Colonic mucosa (tissue), 4 donors: ENCODE data around the gene FHIT. TPM values are rescaled to one million over a fixed set of nuclear protein-coding genes. Genes with fewer than 3 reads are reported as not detected.

Source experiments
- DNase-seq: peaks from one replicate; pipeline ENCODE4 v3.0.0-alpha.2; 2020
- H3K27ac ChIP-seq: fragments of 200-600 bp; one replicate; pipeline ENCODE4 v1.8.0; 2021
- H3K27me3 ChIP-seq: fragments of 200-600 bp; one replicate; pipeline ENCODE4 v1.8.0; 2021
- H3K36me3 ChIP-seq: fragments of 200-600 bp; one replicate; pipeline ENCODE4 v1.8.0; 2021
- H3K4me1 ChIP-seq: fragments of 200-600 bp; one replicate; pipeline ENCODE4 v1.8.0; 2021; ENCODE audit warnings: mild to moderate bottlenecking
- H3K4me3 ChIP-seq: fragments of 200-600 bp; one replicate; pipeline ENCODE4 v1.8.0; 2021
- H3K9ac ChIP-seq, 2 donors: one replicate each; pipeline ENCODE4 v1.7.0; 2013; ENCODE audit warnings: control low read depth in 2 of 2, low read depth in 2 of 2, low read length in 2 of 2
- H3K9me3 ChIP-seq: fragments of 200-600 bp; one replicate; pipeline ENCODE4 v1.8.0; 2021
- intact Hi-C: fragments of 100-400 bp; cut with DNase I; formaldehyde crosslinking; loops from one replicate; pipeline ENCODE4 v1.14.1; 2022
- total RNA-seq, 2 donors: library from RNA; stranded (reverse); fragmentation: NEBNext Ultra II Directional in 1 of 2; extraction: Animal tissue kit (Norgen Biotek cat#: 25700) in 1 of 2; gene quantifications; one replicate each; pipeline ENCODE4 v1.2.1, GENCODE V29; 2021
- TF ChIP-seq, protein P1 (sequence below): fragments of 200-600 bp; IDR thresholded peaks from one replicate; pipeline ENCODE4 v1.8.0; 2022; ENCODE audit warnings: antibody characterized with exemption, mild to moderate bottlenecking
- donor health status: healthy.
- donor health status: DM: no; HTN: no; CAD: no.
- donor health status: DM: no; HTN: no; CAD: no.

Gene FHIT
- total RNA-seq, 2 donors from 2014 or later = 7.7 to 9.4 TPM

DNA sequence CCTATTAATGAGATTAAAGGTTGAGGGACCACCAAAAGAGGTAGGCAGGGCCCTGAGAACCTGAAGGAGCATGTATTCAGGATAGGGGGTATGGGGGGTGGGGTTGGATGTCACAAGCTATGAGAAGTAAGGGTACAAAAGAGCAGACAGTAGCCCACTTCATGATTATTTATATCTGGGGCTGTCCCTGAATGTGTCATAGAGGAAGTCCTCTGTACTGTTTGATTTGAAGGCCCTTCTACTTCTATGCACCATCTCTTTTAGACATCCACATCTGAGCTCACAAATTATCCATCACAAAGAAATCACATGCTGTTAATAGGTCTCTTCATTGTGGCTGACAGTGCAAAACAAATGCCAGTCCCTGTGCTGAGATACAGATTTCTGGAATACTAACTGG is 68.6 kb downstream of the FHIT start:
- TF ChIP-seq, protein P1, sequence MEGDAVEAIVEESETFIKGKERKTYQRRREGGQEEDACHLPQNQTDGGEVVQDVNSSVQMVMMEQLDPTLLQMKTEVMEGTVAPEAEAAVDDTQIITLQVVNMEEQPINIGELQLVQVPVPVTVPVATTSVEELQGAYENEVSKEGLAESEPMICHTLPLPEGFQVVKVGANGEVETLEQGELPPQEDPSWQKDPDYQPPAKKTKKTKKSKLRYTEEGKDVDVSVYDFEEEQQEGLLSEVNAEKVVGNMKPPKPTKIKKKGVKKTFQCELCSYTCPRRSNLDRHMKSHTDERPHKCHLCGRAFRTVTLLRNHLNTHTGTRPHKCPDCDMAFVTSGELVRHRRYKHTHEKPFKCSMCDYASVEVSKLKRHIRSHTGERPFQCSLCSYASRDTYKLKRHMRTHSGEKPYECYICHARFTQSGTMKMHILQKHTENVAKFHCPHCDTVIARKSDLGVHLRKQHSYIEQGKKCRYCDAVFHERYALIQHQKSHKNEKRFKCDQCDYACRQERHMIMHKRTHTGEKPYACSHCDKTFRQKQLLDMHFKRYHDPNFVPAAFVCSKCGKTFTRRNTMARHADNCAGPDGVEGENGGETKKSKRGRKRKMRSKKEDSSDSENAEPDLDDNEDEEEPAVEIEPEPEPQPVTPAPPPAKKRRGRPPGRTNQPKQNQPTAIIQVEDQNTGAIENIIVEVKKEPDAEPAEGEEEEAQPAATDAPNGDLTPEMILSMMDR = no peak
- no peak overlapping the region for H3K27ac ChIP-seq

DNA sequence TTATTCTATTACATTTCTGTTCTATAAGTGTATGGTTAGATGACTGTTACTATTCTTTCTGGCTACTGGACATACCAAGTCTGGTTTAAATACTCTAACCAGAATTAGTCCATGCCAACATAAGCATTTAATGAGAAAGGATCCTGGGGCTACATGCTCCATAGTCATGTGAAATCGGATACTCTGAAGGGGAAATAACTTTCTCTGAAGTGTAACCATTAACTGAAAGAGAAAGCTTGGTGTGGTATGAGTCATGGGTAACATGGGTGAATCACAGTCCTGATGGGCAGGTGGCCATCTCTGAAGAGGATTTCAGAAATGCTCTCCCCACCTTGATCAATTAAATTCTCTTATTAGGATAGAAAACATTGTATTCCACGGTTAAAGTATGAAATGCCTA is 69.4 kb downstream of the FHIT start:
- intact Hi-C loops = no loop called here
- Histone ChIP-seq H3K9ac (no peak overlapping the region), H3K27ac (no peak overlapping the region), H3K36me3 (no peaks in the 10 kb centered on the region), H3K4me3 (no peak overlapping the region), H3K9me3 (no peaks in the 10 kb centered on the region), H3K4me1 (no peaks in the 10 kb centered on the region), H3K27me3 (no peaks in the 10 kb centered on the region)
- TF ChIP-seq, protein P1 = no peak
- no peak for DNase-seq

More for the DNA sequence above, 68.6 kb downstream of the FHIT start:
- intact Hi-C loops = no loop called here
- Histone ChIP-seq H3K4me3 (no peak overlapping the region), H3K4me1 (no peaks in the 10 kb centered on the region), H3K9ac (no peak overlapping the region), H3K36me3 (no peaks in the 10 kb centered on the region), H3K9me3 (no peaks in the 10 kb centered on the region), H3K27me3 (no peaks in the 10 kb centered on the region)
- DNase-seq = no peak

DNA sequence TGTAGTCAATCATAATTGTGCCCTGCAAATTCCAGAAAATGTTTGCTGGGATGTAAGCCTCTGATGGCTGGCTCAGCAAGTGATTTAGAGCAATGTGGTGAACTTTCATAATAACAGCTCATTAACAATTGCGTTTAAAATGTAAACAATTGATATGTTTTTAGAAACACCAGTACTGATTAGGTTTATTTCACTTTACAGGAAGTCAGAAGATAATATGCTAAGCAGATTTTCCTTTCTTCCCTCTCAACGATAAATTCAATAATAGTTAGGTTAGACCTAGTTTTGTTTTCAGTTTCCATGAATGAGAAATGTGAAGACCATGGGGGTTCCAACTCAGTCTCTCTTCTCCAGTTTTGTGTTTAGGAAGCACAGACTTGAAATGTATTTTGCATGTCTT is 71.0 kb downstream of the FHIT start:
- Histone ChIP-seq H3K4me3 (no peak overlapping the region), H3K4me1 (no peaks in the 10 kb centered on the region), H3K36me3 (no peaks in the 10 kb centered on the region), H3K9ac (no peak overlapping the region), H3K9me3 (no peaks in the 10 kb centered on the region), H3K27me3 (no peaks in the 10 kb centered on the region), H3K27ac (no peak overlapping the region)
- intact Hi-C loops = no loop called here
- DNase-seq = no peak
- TF ChIP-seq, protein P1 = no peak

DNA sequence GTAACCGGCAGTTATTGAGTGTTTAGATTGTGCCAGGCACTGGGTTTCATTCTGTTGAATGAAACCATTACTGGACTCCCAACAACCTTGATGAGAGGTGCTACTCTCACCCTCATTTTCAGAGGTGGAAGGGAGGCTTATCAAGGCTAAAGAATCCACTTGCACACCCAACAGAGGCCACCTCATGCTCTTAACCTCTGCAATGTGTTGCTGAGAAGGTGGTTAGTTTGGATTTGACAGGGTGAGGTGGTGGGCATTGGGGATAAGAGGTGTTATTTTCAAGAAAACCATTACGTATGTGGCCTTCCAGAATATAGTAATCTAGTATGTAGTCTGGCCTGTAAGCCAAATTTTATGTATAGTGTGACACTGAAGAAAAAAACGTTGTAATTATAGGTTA is 73.1 kb downstream of the FHIT start:
- H3K4me1 ChIP-seq = no peaks in the 10 kb centered on the region
- no peak overlapping the region for H3K9ac ChIP-seq
- TF ChIP-seq, protein P1 = no peak
- H3K4me3 ChIP-seq = no peak overlapping the region
- intact Hi-C loops = no loop called here
- H3K9me3 ChIP-seq = no peaks in the 10 kb centered on the region
- H3K27me3 ChIP-seq = no peaks in the 10 kb centered on the region
- H3K27ac ChIP-seq = no peak overlapping the region
- no peaks in the 10 kb centered on the region for H3K36me3 ChIP-seq
- no peak for DNase-seq

DNA sequence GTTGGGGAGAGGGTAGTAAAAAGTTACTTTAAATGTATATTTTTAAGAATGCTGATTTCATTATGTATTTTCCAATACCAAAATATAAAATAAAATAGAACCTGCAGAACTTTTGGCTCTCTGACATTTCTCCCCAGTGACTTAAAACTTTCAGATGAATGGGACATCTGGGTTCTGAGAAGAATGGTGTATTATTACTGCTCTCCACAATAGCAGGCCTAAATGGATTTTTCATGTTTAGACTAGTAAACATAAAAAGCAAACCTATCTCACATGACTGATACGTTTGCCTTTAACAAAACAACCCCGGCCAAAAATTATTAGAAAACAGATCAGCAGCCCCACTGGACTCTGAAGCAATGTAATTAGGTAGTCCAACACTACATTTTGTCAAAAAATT is 73.8 kb downstream of the FHIT start:
- intact Hi-C loops = no loop called here
- TF ChIP-seq, protein P1 = no peak

DNA sequence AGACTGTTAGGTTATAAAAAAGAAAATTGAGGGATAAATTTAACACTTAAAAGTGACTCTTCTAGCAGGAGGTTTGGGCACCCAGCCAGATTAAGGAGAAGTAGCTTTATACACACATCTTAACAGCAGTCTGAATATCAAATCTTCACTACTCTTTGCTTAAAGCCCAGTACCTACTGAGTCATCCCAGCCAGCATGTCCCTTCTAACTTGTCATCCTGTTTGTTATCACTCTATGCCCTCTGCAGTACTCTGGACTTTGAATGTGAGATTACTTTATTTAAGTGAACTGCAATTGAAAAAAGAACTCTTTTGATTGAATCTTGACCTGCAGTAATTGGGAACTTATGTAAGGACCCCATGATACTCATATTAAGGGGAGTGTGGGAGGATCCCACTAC is 77.6 kb downstream of the FHIT start:
- Histone ChIP-seq H3K4me3 (no peak overlapping the region), H3K36me3 (no peaks in the 10 kb centered on the region), H3K27ac (no peak overlapping the region), H3K4me1 (no peaks in the 10 kb centered on the region), H3K9me3 (no peaks in the 10 kb centered on the region), H3K27me3 (no peaks in the 10 kb centered on the region), H3K9ac (no peak overlapping the region)
- no peak for DNase-seq
- intact Hi-C loops = no loop called here
- TF ChIP-seq, protein P1 = no peak

More for the DNA sequence above, 73.8 kb downstream of the FHIT start:
- H3K27me3 ChIP-seq = no peaks in the 10 kb centered on the region
- no peak overlapping the region for H3K27ac ChIP-seq
- H3K4me3 ChIP-seq = no peak overlapping the region
- H3K4me1 ChIP-seq = no peaks in the 10 kb centered on the region
- no peak overlapping the region for H3K9ac ChIP-seq
- DNase-seq = no peak
- H3K9me3 ChIP-seq = no peaks in the 10 kb centered on the region
- H3K36me3 ChIP-seq = no peaks in the 10 kb centered on the region
